ENCODE measurements around the gene TMEM150C. TPM values are rescaled to one million over a fixed set of nuclear protein-coding genes. Genes with fewer than 3 reads are reported as not detected.

Gene TMEM150C
- total and polyA plus RNA-seq, 2 of the 4 experiments (the other 2 are of a cell fraction): 0.10 to 0.36 TPM

- intact Hi-C loops (cut with micrococcal nuclease): no loop called here
- Histone ChIP-seq H3K4me3 (ENCODE audit: insufficient read depth, low read depth, low read length) (no peak overlapping the region), H3K56ac (ENCODE audit: extremely low read depth, insufficient read depth, low read length) (no peak overlapping the region), H3K9ac (ENCODE audit: low read depth, low read length) (no peak overlapping the region), H4K8ac (ENCODE audit: low read depth in 2 of 2, low read length in 2 of 2) (no peak overlapping the region), H3K27me3 (ENCODE audit: control insufficient read depth, insufficient read depth, low read length) (peaks cover 25% of the 10 kb centered on the region), H3K14ac (replicated peaks; ENCODE audit: low read depth, low read length) (no peak overlapping the region), H4K91ac (ENCODE audit: insufficient read depth, low read depth, low read length) (no peak overlapping the region), H2BK20ac (ENCODE audit: low read depth, low read length) (no peak overlapping the region), H2BK5ac (ENCODE audit: low read depth, low read length, poor library complexity, severe bottlenecking) (no peak overlapping the region), H2BK120ac (ENCODE audit: low read depth, low read length) (no peak overlapping the region), H3K4me2 (ENCODE audit: low read depth, low read length) (no peak overlapping the region), H3K23ac (ENCODE audit: low read depth, low read length) (no peak overlapping the region), H3K36me3 (ENCODE audit: control insufficient read depth, insufficient read depth, low read length) (no peaks in the 10 kb centered on the region), H3K4ac (ENCODE audit: low read depth, low read length) (no peak overlapping the region), H3K18ac (ENCODE audit: low read depth, low read length) (no peak overlapping the region), H4K20me1 (ENCODE audit: insufficient read depth, low read length) (no peaks in the 10 kb centered on the region), H2AK5ac (ENCODE audit: low read depth, low read length) (no peak overlapping the region), H2AFZ (replicated peaks; ENCODE audit: low read length, poor library complexity) (no peak overlapping the region), H3K79me1 (ENCODE audit: low read depth in 1 of 2, low read length in 2 of 2) (no peaks in the 10 kb centered on the region), H2BK15ac (ENCODE audit: low read depth, low read length) (no peak overlapping the region), H3K9me1 (ENCODE audit: insufficient read depth, low read length) (no peaks in the 10 kb centered on the region), H3K9me3 (ENCODE audit: control insufficient read depth, insufficient read depth, low read length) (peaks cover 2% of the 10 kb centered on the region; the same call in 1 of the 2 replicates), H3K27ac (ENCODE audit: insufficient read depth, low read length) (no peak overlapping the region), H3K4me1 (ENCODE audit: control insufficient read depth, insufficient read depth, low read length) (no peaks in the 10 kb centered on the region), H2AK9ac (replicated peaks; ENCODE audit: low read depth, low read length, poor library complexity) (no peak overlapping the region), H4K5ac (ENCODE audit: low read depth, low read length) (no peak overlapping the region)
- dilution Hi-C loops (cut with HindIII; ENCODE audit: low sequenced_read_pairs, unreplicated experiment): no loop called here
- TF ChIP-seq CTCF (conservative IDR thresholded peaks at IDR 0.05; ENCODE audit: low read depth, low read length): no peak
- DNase-seq (no peak), ATAC-seq (ENCODE audit: low read depth) (no peak)
- 70% methylated on average over 2 of the region's 3 CpGs; no CpG with 5 or more reads in 1 of the 2 experiments for WGBS, 2 experiments (ENCODE audit: extremely low coverage in 2 of 2, insufficient read length in 1 of 2)
- BruUV-seq (replicated peaks): no TSS peak
- POLR2A ChIA-PET (ENCODE audit: unreplicated experiment): no interaction called here
- CTCF ChIA-PET: interaction anchor here (0.6 kb wide), 1 partner anchor 22 kb away, joined by 3 read pairs; no protein-coding TSS in a partner anchor
- in situ Hi-C loops (cut with MboI; ENCODE audit: low sequenced_read_pairs): no loop called here
These were observed 23.1 kb upstream of the TMEM150C start for GRCh38 chr4:82584931-82585330.
